SH-SY5Y (cell line): ENCODE data around the gene PPP1R13L.

Source experiments
- GATA2 ChIP-seq: IDR thresholded peaks from 2 replicates; pipeline ENCODE4 v1.6.1; 2011; ENCODE audit warnings: mild to moderate bottlenecking, low read depth, low read length
- GATA3 ChIP-seq: IDR thresholded peaks from 2 replicates; pipeline ENCODE4 v1.6.1; 2011; ENCODE audit warnings: low read depth, mild to moderate bottlenecking, low read length, moderate library complexity

GRCh38 chr19:45413497-45413896 lies 8.6 kb upstream of the PPP1R13L start:
- TF ChIP-seq GATA2: no peak
- no peak for TF ChIP-seq GATA3
